Hair follicle dermal papilla cell (primary cell): Measurements from ENCODE around the gene SPDYE2. TPM values are rescaled to one million over a fixed set of nuclear protein-coding genes. Genes with fewer than 3 reads are reported as not detected.

Experiments
- total RNA-seq: library from RNA; depleted of rRNA; stranded (reverse); fragments of >200 nt; gene quantifications from 2 replicates; pipeline ENCODE4 v1.2.3, GENCODE V29; 2012

SPDYE2 gene
- total RNA-seq, result not detected in 2 replicates

GRCh38 chr7:102550808-102551422 is at the start of gene SPDYE2:
SPDYE2 (plus strand) TSS chr7:102551226; CDS start chr7:102553256, 2,030 bp downstream.

GRCh38 chr7:102517550-102518147 is 33.4 kb upstream of the SPDYE2 start, which contains the start of gene RASA4B:
RASA4B (minus strand) TSS chr7:102517777; CDS start chr7:102517710, 67 bp downstream.

GRCh38 chr7:102543596-102543995 is 7.4 kb upstream of the SPDYE2 start, which contains the start of gene UPK3BL2:
UPK3BL2 (minus strand) TSS chr7:102543696; CDS start chr7:102543636, 60 bp downstream.

GRCh38 chr7:102572261-102573239 is 21.5 kb downstream of the SPDYE2 start, which contains the start of gene POLR2J3:
POLR2J3 (minus strand) TSS chr7:102572583; CDS start chr7:102572521, 62 bp downstream.

Other genes starting within 250 kb of the SPDYE2 start
- gene SPDYE6, start 194.8 kb upstream of the SPDYE2 start, total RNA-seq, result not detected in 2 replicates
- gene PRKRIP1, start 154.9 kb upstream of the SPDYE2 start, total RNA-seq, result 19.0 and 19.2 TPM in 2 replicates
- 53.9 and 58.0 TPM in 2 replicates for gene ORAI2, start 117.7 kb upstream of the SPDYE2 start, total RNA-seq
- gene ALKBH4, start 86.4 kb upstream of the SPDYE2 start, total RNA-seq, result 10.9 and 12.8 TPM in 2 replicates
- 14.8 and 15.3 TPM in 2 replicates for gene LRWD1, start 86.2 kb upstream of the SPDYE2 start, total RNA-seq
- 18.2 TPM in 2 replicates for gene POLR2J, start 72.3 kb upstream of the SPDYE2 start, total RNA-seq
- gene RASA4B, start 33.4 kb upstream of the SPDYE2 start, total RNA-seq, result 1.7 and 6.5 TPM in 2 replicates
- gene UPK3BL2, start 7.5 kb upstream of the SPDYE2 start, total RNA-seq, result 4.2 and 5.6 TPM in 2 replicates
- gene POLR2J3, start 21.4 kb downstream of the SPDYE2 start, total RNA-seq, result 36.5 and 75.0 TPM in 2 replicates
- gene RASA4, start 65.5 kb downstream of the SPDYE2 start, total RNA-seq, result 10.4 and 14.9 TPM in 2 replicates
- 7.4 and 15.4 TPM in 2 replicates for gene UPK3BL1, start 91.6 kb downstream of the SPDYE2 start, total RNA-seq
- not detected in 2 replicates for gene SPDYE2B, start 99.1 kb downstream of the SPDYE2 start, total RNA-seq
- gene POLR2J2, start 120.4 kb downstream of the SPDYE2 start, total RNA-seq, result 6.9 and 7.6 TPM in 2 replicates
- 5.6 and 7.5 TPM in 2 replicates for gene FAM185A, start 197.8 kb downstream of the SPDYE2 start, total RNA-seq